Loucy (cell line): ENCODE results near the gene COLEC11.

ENCODE experiments used
- CTCF ChIP-seq: fragments of 200-600 bp; sonication (generic); conservative IDR thresholded peaks from 2 replicates; pipeline ENCODE4 v1.5.1; 2014; ENCODE audit warnings: mild to moderate bottlenecking, antibody characterized with exemption, low read length
- EZH2phosphoT487 ChIP-seq: fragments of 200-600 bp; IDR thresholded peaks from 2 replicates; pipeline ENCODE4 v1.6.1; 2018; ENCODE audit warnings: antibody characterized with exemption, mild to moderate bottlenecking, moderate library complexity, borderline replicate concordance

- TF ChIP-seq CTCF (no peak), EZH2phosphoT487 (no peak)
Observed at GRCh38 chr2:3563521-3563976, 31.4 kb upstream of the COLEC11 start.
